Nephron progenitor cell (in vitro differentiated cells): ENCODE data around the gene NFAT5.

Source experiments
- DNase-seq: peaks from one replicate; pipeline ENCODE4 v3.0.0; 2021
- H3K27ac Mint-ChIP-seq: 2 replicates; pipeline ENCODE4 v1.8.0; 2021; ENCODE audit warnings: mild to moderate bottlenecking, moderate library complexity, mixed read lengths
- H3K27me3 Mint-ChIP-seq: 2 replicates; pipeline ENCODE4 v1.8.0; 2021; ENCODE audit warnings: mild to moderate bottlenecking, low read depth, mixed read lengths; ENCODE audit not compliant: poor library complexity
- H3K36me3 Mint-ChIP-seq: 2 replicates; pipeline ENCODE4 v1.8.0; 2021; ENCODE audit warnings: low read depth, mixed read lengths
- H3K4me1 Mint-ChIP-seq: 2 replicates; pipeline ENCODE4 v1.8.0; 2021; ENCODE audit warnings: mixed read lengths
- H3K4me3 Mint-ChIP-seq: 2 replicates; pipeline ENCODE4 v1.8.0; 2021; ENCODE audit warnings: mild to moderate bottlenecking, moderate library complexity, mixed read lengths
- H3K9me3 Mint-ChIP-seq: 2 replicates; pipeline ENCODE4 v1.8.0; 2021; ENCODE audit warnings: mild to moderate bottlenecking, moderate library complexity, mixed read lengths
- CTCF ChIP-seq: fragments of 200-600 bp; sonication (generic); IDR thresholded peaks from 2 replicates; pipeline ENCODE4 v1.5.0; 2021; ENCODE audit warnings: antibody characterized with exemption

NFAT5 gene

DNA sequence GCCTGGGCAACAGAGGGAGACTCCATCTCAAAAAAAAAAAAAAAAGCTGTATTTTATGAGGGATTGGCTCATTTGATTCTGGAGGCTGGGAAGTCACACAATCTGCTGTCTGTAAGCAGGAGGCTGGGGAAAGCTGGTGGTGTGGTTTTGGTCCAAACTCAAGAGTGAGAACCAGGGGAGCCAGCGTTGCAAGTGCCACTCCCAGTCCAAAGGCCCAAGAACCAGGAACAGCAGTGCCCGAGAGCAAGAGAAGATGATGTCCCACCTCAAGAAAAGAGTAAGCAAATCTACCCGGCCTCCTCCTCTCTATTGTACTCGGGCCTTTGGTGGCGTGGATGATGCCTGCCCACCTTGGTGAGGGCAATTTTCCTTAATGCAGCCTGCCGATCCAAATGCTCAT lies 166.3 kb downstream of the NFAT5 start:
- Mint-ChIP-seq H3K9me3 (no peaks in the 10 kb centered on the region), H3K4me1 (peaks cover 28% of the 10 kb centered on the region), H3K27me3 (no peaks in the 10 kb centered on the region), H3K4me3 (no peak overlapping the region), H3K36me3 (peaks cover 4% of the 10 kb centered on the region), H3K27ac (no peak overlapping the region)
- no peak for TF ChIP-seq CTCF
- no peak for DNase-seq

GRCh38 chr16:69741519-69741918 lies 175.8 kb downstream of the NFAT5 start:
- TF ChIP-seq CTCF: no peak
- Mint-ChIP-seq H3K9me3 (no peaks in the 10 kb centered on the region), H3K4me1 (no peaks in the 10 kb centered on the region), H3K4me3 (no peak overlapping the region), H3K36me3 (peaks cover 59% of the 10 kb centered on the region), H3K27me3 (no peaks in the 10 kb centered on the region), H3K27ac (no peak overlapping the region)
- DNase-seq: no peak

DNA sequence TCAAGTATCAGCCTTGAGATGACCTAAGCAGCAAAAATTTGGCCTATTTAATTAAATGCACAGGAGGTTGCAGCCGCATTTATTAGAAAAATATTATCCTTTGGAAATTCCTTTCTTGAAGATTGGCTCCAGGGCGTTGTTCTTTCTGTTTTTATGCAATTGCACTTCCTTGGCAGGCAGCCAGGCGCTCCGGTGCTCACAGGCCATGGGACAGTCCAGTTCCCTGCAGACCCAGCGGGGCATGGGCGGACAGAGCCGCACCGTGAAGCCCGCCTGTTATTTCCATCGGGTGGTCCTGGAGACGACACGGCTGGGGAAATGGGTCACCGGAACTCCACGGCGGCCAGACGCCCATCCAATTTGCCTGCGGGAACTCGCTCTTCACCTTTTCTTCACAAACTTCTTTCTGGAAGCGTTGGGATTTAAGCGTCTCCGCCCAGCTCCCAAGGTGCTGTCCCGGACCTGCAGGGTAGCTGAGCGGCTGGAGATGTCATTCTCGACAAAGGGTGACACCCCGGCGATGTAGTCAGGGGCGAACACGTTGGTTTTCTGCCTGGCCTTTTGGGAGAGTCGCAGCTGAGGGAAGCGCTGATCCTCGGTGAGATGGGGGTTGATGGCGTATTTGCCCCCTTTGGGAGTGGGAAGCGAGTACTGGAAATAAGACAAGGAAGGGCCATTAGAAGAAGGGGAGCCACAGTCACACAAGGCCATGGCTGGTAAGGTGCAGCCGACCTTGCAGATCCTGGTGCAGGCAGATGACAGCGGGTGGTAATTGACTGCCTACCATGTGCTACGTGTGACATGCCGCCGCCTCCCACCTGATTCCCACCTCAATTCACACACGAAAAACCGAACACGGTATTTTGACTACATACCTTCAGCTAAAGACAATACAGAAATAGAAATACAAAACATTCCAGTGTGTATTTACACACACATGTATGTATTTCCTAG lies 176.5 kb downstream of the NFAT5 start:
- H3K27ac Mint-ChIP-seq: no peak overlapping the region
- no peak for DNase-seq

GRCh38 chr16:69744363-69745231 lies 178.8 kb downstream of the NFAT5 start:
- Mint-ChIP-seq H3K27ac (no peak overlapping the region), H3K27me3 (no peaks in the 10 kb centered on the region), H3K36me3 (peaks cover 86% of the 10 kb centered on the region), H3K4me1 (no peaks in the 10 kb centered on the region), H3K4me3 (no peak overlapping the region), H3K9me3 (no peaks in the 10 kb centered on the region)
- no peak for TF ChIP-seq CTCF
- no peak for DNase-seq

More for the DNA sequence above, 176.5 kb downstream of the NFAT5 start:
- no peaks in the 10 kb centered on the region for H3K27me3 Mint-ChIP-seq
- no peaks in the 10 kb centered on the region for H3K4me1 Mint-ChIP-seq
- H3K4me3 Mint-ChIP-seq: no peak overlapping the region
- H3K36me3 Mint-ChIP-seq: peaks cover 63% of the 10 kb centered on the region
- no peaks in the 10 kb centered on the region for H3K9me3 Mint-ChIP-seq
- no peak for TF ChIP-seq CTCF

DNA sequence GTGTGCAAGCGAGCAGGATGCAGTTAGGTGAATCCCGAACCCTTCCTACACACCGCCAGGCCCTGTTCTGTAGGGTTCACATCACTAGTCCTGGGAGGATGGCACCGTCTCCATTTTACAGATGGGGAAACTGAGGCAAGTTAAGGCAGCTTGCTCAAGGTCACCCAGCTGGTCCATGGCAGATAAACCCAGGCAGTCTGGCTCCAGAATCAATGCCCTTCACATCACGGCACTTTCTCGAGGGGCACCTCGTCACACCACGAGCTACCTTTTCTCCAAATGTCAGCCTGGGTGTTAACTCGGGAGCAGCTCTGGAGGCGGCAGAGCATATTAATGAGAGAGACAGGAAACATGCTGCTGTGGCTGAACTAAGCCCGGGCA lies 179.5 kb downstream of the NFAT5 start:
- Mint-ChIP-seq H3K36me3 (peaks cover 83% of the 10 kb centered on the region), H3K4me3 (no peak overlapping the region), H3K27ac (no peak overlapping the region), H3K9me3 (no peaks in the 10 kb centered on the region), H3K4me1 (no peaks in the 10 kb centered on the region), H3K27me3 (no peaks in the 10 kb centered on the region)
- TF ChIP-seq CTCF: no peak
- no peak for DNase-seq
